ENCODE results near the gene APPBP2.

APPBP2 gene

GRCh38 chr17:60403523-60403810, 122.6 kb downstream of the APPBP2 start:
- no peak for TF ChIP-seq FOXP2 (optimal IDR thresholded peaks at IDR 0.05; ENCODE audit: borderline replicate concordance, extremely low read depth, extremely low read length, insufficient read depth)
- TF ChIP-seq REST (IDR thresholded peaks at IDR 0.05; ENCODE audit: insufficient read depth in 1 of 2, low read depth in 2 of 2, low read length in 2 of 2), result no peak
- no peak for TF ChIP-seq TAF1 (IDR thresholded peaks at IDR 0.05; ENCODE audit: borderline replicate concordance, insufficient read depth, low read length)
- TF ChIP-seq SIN3A (IDR thresholded peaks at IDR 0.05; ENCODE audit: borderline replicate concordance, insufficient read depth, low read length), result no peak
- TF ChIP-seq POLR2AphosphoS5 (IDR thresholded peaks at IDR 0.05; ENCODE audit: low read depth, low read length), result no peak

GRCh38 chr17:60401819-60402218, 124.2 kb downstream of the APPBP2 start:
- no peak for TF ChIP-seq REST (IDR thresholded peaks at IDR 0.05; ENCODE audit: insufficient read depth in 1 of 2, low read depth in 2 of 2, low read length in 2 of 2)
- no peak for TF ChIP-seq FOXP2 (optimal IDR thresholded peaks at IDR 0.05; ENCODE audit: borderline replicate concordance, extremely low read depth, extremely low read length, insufficient read depth)
- no peak for TF ChIP-seq POLR2AphosphoS5 (IDR thresholded peaks at IDR 0.05; ENCODE audit: low read depth, low read length)
- no peak for TF ChIP-seq TAF1 (IDR thresholded peaks at IDR 0.05; ENCODE audit: borderline replicate concordance, insufficient read depth, low read length)
- TF ChIP-seq SIN3A (IDR thresholded peaks at IDR 0.05; ENCODE audit: borderline replicate concordance, insufficient read depth, low read length), result no peak

- TF ChIP-seq REST (IDR thresholded peaks at IDR 0.05; ENCODE audit: insufficient read depth in 1 of 2, low read depth in 2 of 2, low read length in 2 of 2) (no peak), POLR2AphosphoS5 (IDR thresholded peaks at IDR 0.05; ENCODE audit: low read depth, low read length) (no peak), TAF1 (IDR thresholded peaks at IDR 0.05; ENCODE audit: borderline replicate concordance, insufficient read depth, low read length) (no peak), FOXP2 (optimal IDR thresholded peaks at IDR 0.05; ENCODE audit: borderline replicate concordance, extremely low read depth, extremely low read length, insufficient read depth) (no peak)
Measured at GRCh38 chr17:60398227-60398959, 127.6 kb downstream of the APPBP2 start.

DNA sequence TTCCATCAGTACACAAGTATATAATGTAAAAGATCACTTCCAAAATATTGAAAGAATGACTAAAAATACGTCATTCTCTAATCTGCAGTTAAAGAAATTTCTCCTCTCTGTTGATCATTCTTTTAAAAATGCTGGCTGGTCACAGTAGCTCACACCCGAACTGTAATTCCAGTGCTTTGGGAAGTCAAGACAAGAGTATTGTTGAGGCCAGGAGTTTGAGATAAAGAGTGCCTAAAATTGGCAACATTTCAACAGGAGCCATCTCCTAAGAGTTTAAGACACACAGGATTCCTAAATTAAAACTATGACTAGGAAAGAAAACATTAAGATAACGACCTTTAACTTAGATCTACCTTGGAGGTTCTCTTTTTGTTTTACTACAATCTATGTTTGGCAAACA, 129.6 kb downstream of the APPBP2 start:
- TF ChIP-seq TAF1 (IDR thresholded peaks at IDR 0.05; ENCODE audit: borderline replicate concordance, insufficient read depth, low read length) (no peak), SIN3A (IDR thresholded peaks at IDR 0.05; ENCODE audit: borderline replicate concordance, insufficient read depth, low read length) (no peak), FOXP2 (optimal IDR thresholded peaks at IDR 0.05; ENCODE audit: borderline replicate concordance, extremely low read depth, extremely low read length, insufficient read depth) (no peak), POLR2AphosphoS5 (IDR thresholded peaks at IDR 0.05; ENCODE audit: low read depth, low read length) (no peak), REST (IDR thresholded peaks at IDR 0.05; ENCODE audit: insufficient read depth in 1 of 2, low read depth in 2 of 2, low read length in 2 of 2) (no peak)
